ENCODE data around the gene CRAMP1.

DNA sequence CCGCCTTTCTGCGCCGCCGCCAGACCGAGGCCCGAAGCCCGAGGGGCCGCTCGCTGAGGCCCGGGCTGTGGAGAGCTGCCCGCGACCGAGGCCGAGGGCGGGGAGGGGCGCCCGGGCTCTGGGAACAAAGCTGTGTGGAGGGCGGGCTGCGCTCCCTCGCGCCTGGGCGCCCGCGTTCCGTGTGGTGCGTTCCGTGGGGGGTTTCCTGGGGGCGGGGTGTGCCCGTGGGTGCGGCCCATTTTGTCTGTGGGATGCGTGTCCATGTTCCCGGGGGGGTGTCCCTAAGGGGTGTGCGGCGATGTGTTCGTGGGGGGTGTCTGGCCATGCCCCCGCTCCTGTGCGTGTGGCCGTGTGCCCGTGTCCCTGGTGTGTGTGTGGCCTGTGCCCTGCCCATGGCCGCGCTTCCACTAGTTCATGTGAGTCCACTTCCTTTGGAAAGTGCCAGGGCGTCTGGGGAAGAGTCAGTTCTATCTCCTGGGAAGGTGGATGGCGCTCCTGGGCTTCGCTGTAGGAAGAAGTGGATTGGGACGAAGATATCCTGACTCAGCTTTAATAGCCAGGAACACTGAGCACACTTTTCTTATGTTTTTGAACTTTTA, 66.4 kb downstream of the CRAMP1 start:
- TF ChIP-seq, protein P1, sequence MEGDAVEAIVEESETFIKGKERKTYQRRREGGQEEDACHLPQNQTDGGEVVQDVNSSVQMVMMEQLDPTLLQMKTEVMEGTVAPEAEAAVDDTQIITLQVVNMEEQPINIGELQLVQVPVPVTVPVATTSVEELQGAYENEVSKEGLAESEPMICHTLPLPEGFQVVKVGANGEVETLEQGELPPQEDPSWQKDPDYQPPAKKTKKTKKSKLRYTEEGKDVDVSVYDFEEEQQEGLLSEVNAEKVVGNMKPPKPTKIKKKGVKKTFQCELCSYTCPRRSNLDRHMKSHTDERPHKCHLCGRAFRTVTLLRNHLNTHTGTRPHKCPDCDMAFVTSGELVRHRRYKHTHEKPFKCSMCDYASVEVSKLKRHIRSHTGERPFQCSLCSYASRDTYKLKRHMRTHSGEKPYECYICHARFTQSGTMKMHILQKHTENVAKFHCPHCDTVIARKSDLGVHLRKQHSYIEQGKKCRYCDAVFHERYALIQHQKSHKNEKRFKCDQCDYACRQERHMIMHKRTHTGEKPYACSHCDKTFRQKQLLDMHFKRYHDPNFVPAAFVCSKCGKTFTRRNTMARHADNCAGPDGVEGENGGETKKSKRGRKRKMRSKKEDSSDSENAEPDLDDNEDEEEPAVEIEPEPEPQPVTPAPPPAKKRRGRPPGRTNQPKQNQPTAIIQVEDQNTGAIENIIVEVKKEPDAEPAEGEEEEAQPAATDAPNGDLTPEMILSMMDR (IDR thresholded peaks at IDR 0.05) = no peak
- TF ChIP-seq EP300 (IDR thresholded peaks at IDR 0.05) = no peak
- no peak for TF ChIP-seq POLR2A (IDR thresholded peaks at IDR 0.05; ENCODE audit: low read depth)
- TF ChIP-seq POLR2AphosphoS5 (IDR thresholded peaks at IDR 0.05) = no peak
